HFF-Myc (cell line): Measurements from ENCODE around the gene CCL27.

ENCODE experiments used
- DNase-seq: peaks from one replicate; pipeline ENCODE4 v3.0.0-alpha.2; 2011; ENCODE audit warnings: low read depth; ENCODE audit errors: extremely low read depth
- H3K4me3 ChIP-seq: replicated peaks from 2 replicates; pipeline ENCODE4 v1.5.1; 2011; ENCODE audit warnings: low read depth, mild to moderate bottlenecking, control low read depth, low read length
- TF ChIP-seq, protein P1 (sequence below): IDR thresholded peaks from 2 replicates; pipeline ENCODE4 v1.5.1; 2012; ENCODE audit warnings: mild to moderate bottlenecking, low read depth, low read length, control low read depth; ENCODE audit errors: missing control alignments

Gene CCL27

DNA sequence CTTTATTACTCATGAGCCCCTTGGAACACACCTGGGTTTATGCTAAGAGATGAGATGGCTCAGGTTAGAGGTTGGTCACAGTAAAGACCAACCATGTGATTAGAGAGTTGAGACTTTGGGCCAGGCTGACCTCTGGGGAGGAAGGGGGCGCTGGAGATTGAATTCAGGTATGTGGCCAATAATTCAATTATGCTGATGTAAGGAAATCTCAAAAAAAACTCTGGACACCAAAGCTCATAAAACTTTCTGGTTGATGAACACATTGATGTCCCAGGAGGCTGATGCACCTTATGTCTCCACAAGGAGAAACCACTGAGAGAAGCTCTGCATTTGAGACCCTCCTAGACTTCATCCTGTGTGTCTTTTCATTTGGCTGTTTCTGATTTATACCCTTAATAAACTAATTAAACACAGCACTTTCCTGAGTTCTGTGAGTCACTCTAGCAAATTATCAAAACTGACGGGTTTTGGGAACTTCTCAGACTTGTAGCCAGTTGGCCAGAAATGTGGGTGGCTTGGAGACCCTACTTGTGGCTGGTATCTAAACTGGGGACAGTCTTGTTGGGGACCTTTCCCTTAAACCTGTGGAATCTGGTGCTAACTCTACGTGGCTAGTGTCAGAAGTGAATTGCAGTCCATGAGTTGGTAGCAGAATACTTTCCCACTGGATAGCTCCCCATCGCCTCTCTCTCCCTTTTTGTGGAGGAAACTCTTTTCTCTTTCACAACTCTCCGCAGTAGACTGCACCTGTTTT is 7.5 kb upstream of the CCL27 start:
- no peak for DNase-seq
- no peak overlapping the region for H3K4me3 ChIP-seq
- TF ChIP-seq, protein P1, sequence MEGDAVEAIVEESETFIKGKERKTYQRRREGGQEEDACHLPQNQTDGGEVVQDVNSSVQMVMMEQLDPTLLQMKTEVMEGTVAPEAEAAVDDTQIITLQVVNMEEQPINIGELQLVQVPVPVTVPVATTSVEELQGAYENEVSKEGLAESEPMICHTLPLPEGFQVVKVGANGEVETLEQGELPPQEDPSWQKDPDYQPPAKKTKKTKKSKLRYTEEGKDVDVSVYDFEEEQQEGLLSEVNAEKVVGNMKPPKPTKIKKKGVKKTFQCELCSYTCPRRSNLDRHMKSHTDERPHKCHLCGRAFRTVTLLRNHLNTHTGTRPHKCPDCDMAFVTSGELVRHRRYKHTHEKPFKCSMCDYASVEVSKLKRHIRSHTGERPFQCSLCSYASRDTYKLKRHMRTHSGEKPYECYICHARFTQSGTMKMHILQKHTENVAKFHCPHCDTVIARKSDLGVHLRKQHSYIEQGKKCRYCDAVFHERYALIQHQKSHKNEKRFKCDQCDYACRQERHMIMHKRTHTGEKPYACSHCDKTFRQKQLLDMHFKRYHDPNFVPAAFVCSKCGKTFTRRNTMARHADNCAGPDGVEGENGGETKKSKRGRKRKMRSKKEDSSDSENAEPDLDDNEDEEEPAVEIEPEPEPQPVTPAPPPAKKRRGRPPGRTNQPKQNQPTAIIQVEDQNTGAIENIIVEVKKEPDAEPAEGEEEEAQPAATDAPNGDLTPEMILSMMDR, result no peak

DNA sequence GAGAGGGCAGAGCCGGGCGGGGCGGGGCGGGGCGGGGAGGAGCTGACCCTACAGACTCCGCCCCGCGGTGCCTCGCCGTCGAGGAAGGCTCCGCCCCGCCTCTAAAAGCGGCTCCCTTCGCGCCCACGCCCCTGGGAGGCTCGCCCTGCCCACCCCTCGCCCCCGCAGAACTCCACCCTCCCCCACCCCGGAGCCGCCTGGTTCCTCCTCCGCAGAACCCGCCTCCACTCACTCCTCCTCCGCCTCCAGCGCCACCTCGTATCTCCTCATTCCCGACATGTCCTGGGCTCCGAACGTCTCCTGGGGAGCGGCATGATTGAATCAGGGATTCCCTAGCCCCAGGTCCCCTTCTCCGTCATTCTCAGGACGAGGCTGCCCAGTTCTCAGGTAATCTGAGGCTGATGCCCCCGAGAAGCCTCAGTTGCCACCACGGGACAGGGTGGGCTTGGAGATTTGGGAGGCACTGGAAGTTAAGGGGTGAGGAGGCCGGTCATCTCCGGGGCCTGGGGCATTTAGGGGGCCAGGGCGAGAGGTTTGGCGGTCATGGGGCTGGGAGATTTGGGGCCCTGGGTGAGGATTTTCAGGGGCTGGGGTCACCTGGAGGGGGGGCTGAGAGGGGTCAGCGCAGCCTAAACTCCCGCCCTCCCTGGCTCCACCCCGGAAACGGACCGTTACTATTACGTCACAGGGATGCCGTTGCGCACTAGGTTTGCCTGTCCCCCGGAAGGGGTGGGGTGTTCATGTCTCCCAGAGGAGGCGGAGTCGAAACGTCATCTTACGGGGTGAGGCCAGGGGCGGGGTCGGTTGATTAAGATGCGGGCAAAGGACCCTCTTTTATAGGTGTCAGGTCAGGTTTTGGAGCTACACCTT is 3.2 kb upstream of the CCL27 start:
- H3K4me3 ChIP-seq, result peak overlapping the region; percentile 78
- TF ChIP-seq, protein P1, result no peak

GRCh38 chr9:34665067-34665380 is 2.6 kb upstream of the CCL27 start:
- H3K4me3 ChIP-seq, result peak overlapping the region; percentile 78
- no peak for DNase-seq
- TF ChIP-seq, protein P1, result no peak

More for the DNA sequence above, 3.2 kb upstream of the CCL27 start:
- peak; percentile 73 for DNase-seq

GRCh38 chr9:34664281-34665066 is 2.0 kb upstream of the CCL27 start:
- H3K4me3 ChIP-seq, result peak overlapping the region; percentile 78
- TF ChIP-seq, protein P1, result peak; percentile 98
- peak; percentile 54 for DNase-seq

- DNase-seq, result no peak
- TF ChIP-seq, protein P1, result no peak
Observed at GRCh38 chr9:34663303-34663605, 797 bp upstream of the CCL27 start.

GRCh38 chr9:34659592-34660253 is 2.7 kb downstream of the CCL27 start:
- no peak overlapping the region for H3K4me3 ChIP-seq
- no peak for DNase-seq
- TF ChIP-seq, protein P1, result no peak

More at GRCh38 chr9:34663303-34663605, 797 bp upstream of the CCL27 start:
- H3K4me3 ChIP-seq, result no peak overlapping the region
